ENCODE measurements around the gene KCNAB1. TPM values are rescaled to one million over a fixed set of nuclear protein-coding genes. Genes with fewer than 3 reads are reported as not detected.

Gene KCNAB1
- polyA plus RNA-seq, 3 donors from 2014 or later: 0.06 to 0.37 (median 0.31) TPM

GRCh38 chr3:156431334-156432124 lies 311.2 kb downstream of the KCNAB1 start:
- Mint-ChIP-seq H3K27me3 (ENCODE audit: low read depth in 3 of 3) (peaks cover 0 to 7% (median 2%) of the 10 kb centered on the region in 3 donors), H3K27ac (no peak overlapping the region), H3K4me1 (no peaks in the 10 kb centered on the region), H3K36me3 (no peaks in the 10 kb centered on the region), H3K4me3 (no peak overlapping the region), H3K9me3 (peaks cover 0 to 1% (median 0%) of the 10 kb centered on the region in 6 donors)
- DNase-seq: no peak

DNA sequence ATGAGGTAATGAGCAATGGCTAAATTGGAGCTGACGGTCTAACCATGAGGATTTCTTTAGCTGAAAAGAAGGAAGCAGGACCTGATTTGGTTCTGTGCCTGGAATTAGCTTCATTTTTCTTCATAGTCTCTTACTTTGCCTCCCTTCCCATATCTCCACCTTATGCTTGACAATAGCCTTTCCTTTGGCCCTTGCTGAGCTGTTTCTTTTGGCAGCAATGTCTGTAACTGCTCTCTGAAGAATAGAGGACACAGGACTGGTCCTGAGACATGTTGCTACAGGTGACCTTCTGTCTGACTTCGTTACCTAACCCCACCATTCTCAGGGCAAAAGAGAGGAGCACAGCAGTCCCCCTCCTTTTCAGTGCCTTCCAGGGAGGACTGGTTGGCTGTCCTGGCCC lies 312.2 kb downstream of the KCNAB1 start:
- DNase-seq: no peak
- Mint-ChIP-seq H3K27me3 (ENCODE audit: low read depth in 3 of 3) (peaks cover 0 to 7% (median 2%) of the 10 kb centered on the region in 3 donors), H3K27ac (no peak overlapping the region), H3K4me1 (no peaks in the 10 kb centered on the region), H3K4me3 (no peak overlapping the region), H3K36me3 (no peaks in the 10 kb centered on the region), H3K9me3 (peaks cover 0 to 1% (median 0%) of the 10 kb centered on the region in 6 donors)

GRCh38 chr3:156433138-156433537 lies 312.8 kb downstream of the KCNAB1 start:
- no peaks in the 10 kb centered on the region for H3K36me3 Mint-ChIP-seq
- DNase-seq: no peak
- H3K9me3 Mint-ChIP-seq: peaks cover 0 to 1% (median 0%) of the 10 kb centered on the region in 6 donors
- H3K4me3 Mint-ChIP-seq: no peak overlapping the region
- H3K4me1 Mint-ChIP-seq: no peaks in the 10 kb centered on the region
- peaks cover 0 to 7% (median 2%) of the 10 kb centered on the region in 3 donors for H3K27me3 Mint-ChIP-seq (ENCODE audit: low read depth in 3 of 3)
- H3K27ac Mint-ChIP-seq: no peak overlapping the region

DNA sequence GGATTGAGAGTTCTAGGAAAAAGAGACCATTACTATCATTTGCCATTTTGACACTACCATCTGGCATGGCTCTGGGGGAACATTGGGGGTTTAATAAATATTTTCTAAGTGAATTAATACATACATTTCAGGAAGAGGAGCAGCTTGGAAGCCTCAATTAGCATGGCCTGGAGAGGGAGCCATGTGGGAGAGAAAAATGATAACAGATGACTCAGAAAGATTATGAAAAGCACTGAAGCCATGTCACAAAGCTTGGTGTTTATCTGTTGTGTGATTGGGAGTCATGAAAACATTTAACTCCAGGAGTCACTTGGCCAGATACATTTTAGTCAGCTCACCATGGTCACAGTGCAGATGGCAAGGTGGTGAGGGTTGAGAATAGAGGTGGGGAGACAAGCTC lies 313.5 kb downstream of the KCNAB1 start:
- no peaks in the 10 kb centered on the region for H3K4me1 Mint-ChIP-seq
- no peak overlapping the region for H3K27ac Mint-ChIP-seq
- H3K9me3 Mint-ChIP-seq: peaks cover 0 to 1% (median 0%) of the 10 kb centered on the region in 6 donors
- no peak overlapping the region for H3K4me3 Mint-ChIP-seq
- no peak for DNase-seq
- H3K36me3 Mint-ChIP-seq: no peaks in the 10 kb centered on the region
- peaks cover 2 to 7% (median 3%) of the 10 kb centered on the region in 3 donors for H3K27me3 Mint-ChIP-seq (ENCODE audit: low read depth in 3 of 3)

DNA sequence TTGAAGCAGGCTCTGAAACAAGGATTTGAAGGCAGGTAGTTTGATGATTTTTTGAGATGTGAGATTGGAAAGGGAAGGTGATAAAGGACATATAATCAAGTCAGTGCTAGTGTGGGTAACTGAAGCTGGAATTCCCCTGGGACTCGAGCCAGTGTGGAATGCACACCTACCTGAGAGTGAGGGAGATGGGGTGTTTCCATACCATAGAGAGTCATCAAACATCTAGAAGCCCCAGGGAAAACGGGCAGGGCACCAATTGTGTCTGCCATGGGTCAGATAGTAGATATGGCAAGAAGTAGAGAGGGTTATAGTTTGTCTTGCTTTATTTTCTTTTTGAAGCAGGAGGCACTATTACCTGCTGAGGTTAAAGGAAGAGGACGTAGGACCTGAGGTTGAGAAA lies 314.5 kb downstream of the KCNAB1 start:
- peaks cover 2 to 7% (median 3%) of the 10 kb centered on the region in 3 donors for H3K27me3 Mint-ChIP-seq (ENCODE audit: low read depth in 3 of 3)
- no peaks in the 10 kb centered on the region for H3K36me3 Mint-ChIP-seq
- peaks cover 0 to 1% (median 0%) of the 10 kb centered on the region in 6 donors for H3K9me3 Mint-ChIP-seq
- DNase-seq: no peak
- no peaks in the 10 kb centered on the region for H3K4me1 Mint-ChIP-seq
- no peak overlapping the region for H3K4me3 Mint-ChIP-seq
- H3K27ac Mint-ChIP-seq: no peak overlapping the region

DNA sequence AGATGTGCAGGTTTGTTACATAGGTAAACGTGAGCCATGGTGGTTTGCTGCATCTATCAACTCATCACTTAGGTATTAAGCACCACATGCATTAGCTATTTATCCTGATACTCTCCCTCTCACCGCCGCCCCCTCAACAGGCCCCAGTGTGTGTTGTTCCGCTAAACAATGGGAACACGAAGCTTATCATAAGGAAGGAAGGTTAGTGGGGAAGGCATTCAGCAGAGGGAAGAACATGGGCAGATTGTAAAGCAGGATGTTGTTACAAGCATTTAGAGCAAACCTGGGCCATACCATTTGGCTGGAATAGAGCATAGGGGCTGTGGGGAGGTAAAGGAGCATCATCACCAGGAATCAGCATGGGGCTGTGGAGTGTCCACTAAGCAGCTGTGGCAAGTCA lies 322.7 kb downstream of the KCNAB1 start:
- no peak for DNase-seq
- Mint-ChIP-seq H3K9me3 (no peaks in the 10 kb centered on the region), H3K4me1 (no peaks in the 10 kb centered on the region), H3K27me3 (ENCODE audit: low read depth in 3 of 3) (peaks cover 2 to 6% (median 4%) of the 10 kb centered on the region in 3 donors), H3K27ac (no peak overlapping the region), H3K36me3 (no peaks in the 10 kb centered on the region), H3K4me3 (no peak overlapping the region)

GRCh38 chr3:156445117-156446090 lies 325.0 kb downstream of the KCNAB1 start:
- Mint-ChIP-seq H3K27ac (no peak overlapping the region), H3K4me1 (no peaks in the 10 kb centered on the region), H3K27me3 (ENCODE audit: low read depth in 3 of 3) (peaks cover 2 to 6% (median 2%) of the 10 kb centered on the region in 3 donors), H3K9me3 (no peaks in the 10 kb centered on the region), H3K36me3 (no peaks in the 10 kb centered on the region), H3K4me3 (no peak overlapping the region)
- DNase-seq: no peak

DNA sequence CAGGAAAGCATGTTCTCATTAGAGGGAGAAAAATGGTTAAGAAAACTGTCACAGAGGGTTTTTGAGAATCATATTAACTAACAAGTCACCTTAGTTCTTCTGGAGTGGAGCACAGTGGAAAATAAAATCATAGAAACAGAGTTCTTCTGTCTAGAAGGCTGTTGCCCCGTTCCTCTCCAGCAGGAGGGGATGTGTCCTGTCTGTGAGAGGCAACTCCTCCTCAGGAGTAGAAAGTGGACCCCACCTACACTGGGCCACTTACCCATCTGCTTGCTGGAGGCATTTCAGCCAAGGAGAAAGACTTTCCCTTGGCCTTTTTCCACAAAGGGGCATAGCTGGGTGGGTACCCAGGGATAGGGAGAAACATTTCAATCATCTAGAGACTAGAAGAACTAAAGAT lies 327.9 kb downstream of the KCNAB1 start:
- no peaks in the 10 kb centered on the region for H3K4me1 Mint-ChIP-seq
- no peaks in the 10 kb centered on the region for H3K9me3 Mint-ChIP-seq
- DNase-seq: peak in 2 of 3 donors; percentile 7 to 26
- H3K27ac Mint-ChIP-seq: no peak overlapping the region
- H3K36me3 Mint-ChIP-seq: no peaks in the 10 kb centered on the region
- no peak overlapping the region for H3K4me3 Mint-ChIP-seq
- peaks cover 0 to 8% (median 6%) of the 10 kb centered on the region in 3 donors for H3K27me3 Mint-ChIP-seq (ENCODE audit: low read depth in 3 of 3)

DNA sequence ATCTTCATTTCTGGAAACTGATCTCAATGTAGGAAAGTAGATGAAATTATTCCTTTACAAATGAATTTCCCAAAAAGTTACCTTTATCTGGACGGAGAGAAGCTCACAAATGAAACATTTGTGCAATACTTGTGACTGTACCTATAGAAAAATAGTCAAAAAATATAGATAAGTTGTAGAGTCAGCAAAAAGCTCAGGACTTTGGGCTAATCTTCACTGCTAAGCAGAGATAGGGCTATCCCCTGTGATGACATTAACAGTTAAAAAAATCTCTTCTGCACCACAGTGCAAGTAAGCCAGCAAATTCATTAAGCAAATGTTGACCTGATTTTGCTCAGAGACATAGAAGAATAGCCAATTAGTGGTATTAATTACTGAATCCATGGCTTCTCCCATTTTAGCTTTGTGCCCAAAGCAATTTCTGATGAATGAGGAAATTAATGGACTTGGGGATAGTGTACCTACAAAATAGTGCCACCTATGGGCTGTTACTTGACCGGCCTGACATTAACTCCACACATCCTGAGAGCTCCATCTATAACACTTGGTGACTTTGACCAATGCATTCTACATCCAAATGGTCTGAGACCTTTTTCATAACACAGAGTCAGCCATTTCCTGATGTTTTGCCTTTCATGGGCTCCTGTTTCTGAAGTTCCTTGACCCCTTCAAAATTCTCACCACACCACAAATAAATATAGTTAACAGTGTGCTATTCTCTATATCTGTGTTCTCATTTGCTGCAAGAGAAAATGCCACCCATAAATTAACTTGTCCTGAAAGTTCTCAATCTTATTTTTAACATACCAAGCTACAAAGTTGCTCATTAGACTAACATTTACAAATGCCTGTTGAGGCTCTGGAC lies 329.6 kb downstream of the KCNAB1 start:
- no peaks in the 10 kb centered on the region for H3K4me1 Mint-ChIP-seq
- H3K27ac Mint-ChIP-seq: no peak overlapping the region
- DNase-seq: no peak
- no peaks in the 10 kb centered on the region for H3K36me3 Mint-ChIP-seq
- no peak overlapping the region for H3K4me3 Mint-ChIP-seq
- H3K27me3 Mint-ChIP-seq (ENCODE audit: low read depth in 3 of 3): peaks cover 0 to 8% (median 5%) of the 10 kb centered on the region in 3 donors
- no peaks in the 10 kb centered on the region for H3K9me3 Mint-ChIP-seq

DNA sequence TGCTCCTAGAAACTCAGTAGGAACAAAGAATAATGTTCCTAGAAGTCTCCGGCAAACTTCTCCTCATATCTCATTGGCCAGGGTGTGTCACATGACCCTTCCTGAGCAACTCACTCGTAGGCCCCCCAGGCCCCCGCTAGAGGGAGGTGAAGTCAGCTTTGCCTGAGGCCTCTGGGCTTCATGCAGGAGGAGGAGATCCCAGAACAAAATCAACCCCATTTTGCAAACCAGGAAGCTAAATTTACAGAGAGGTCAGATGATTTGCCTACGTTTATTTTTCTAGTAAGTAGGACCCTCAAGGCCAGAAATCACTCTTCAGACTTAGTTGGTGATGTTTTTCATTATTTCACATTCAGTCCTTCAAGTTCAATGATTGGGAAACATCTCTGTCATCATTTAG lies 335.5 kb downstream of the KCNAB1 start:
- H3K36me3 Mint-ChIP-seq: no peaks in the 10 kb centered on the region
- H3K9me3 Mint-ChIP-seq: no peaks in the 10 kb centered on the region
- DNase-seq: no peak
- no peaks in the 10 kb centered on the region for H3K4me1 Mint-ChIP-seq
- H3K27me3 Mint-ChIP-seq (ENCODE audit: low read depth in 3 of 3): peaks cover 0 to 5% (median 3%) of the 10 kb centered on the region in 3 donors
- no peak overlapping the region for H3K27ac Mint-ChIP-seq
- no peak overlapping the region for H3K4me3 Mint-ChIP-seq

GRCh38 chr3:156456771-156457224 lies 336.4 kb downstream of the KCNAB1 start:
- DNase-seq: no peak
- Mint-ChIP-seq H3K27me3 (ENCODE audit: low read depth in 3 of 3) (peaks cover 0 to 5% (median 4%) of the 10 kb centered on the region in 3 donors), H3K4me3 (no peak overlapping the region), H3K4me1 (no peaks in the 10 kb centered on the region), H3K27ac (no peak overlapping the region), H3K9me3 (no peaks in the 10 kb centered on the region), H3K36me3 (no peaks in the 10 kb centered on the region)

DNA sequence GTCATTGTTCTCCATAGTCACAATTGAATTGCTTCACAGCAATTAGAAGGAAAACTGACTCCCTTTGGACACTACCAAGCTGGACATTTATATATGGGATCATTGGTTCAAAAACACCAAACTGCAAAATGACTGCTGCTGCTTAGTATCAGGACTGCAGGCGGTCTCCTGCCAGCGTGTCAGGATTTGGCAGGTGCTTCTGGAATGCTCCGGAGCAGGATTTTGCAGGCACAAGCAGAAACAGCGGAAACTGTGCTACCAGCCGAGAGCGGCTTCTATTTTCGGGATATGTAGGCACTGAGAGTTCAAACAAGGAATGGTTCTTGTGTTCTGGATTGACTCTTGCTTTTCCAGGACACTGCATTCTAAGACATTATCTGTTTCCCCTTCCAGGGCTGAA lies 339.1 kb downstream of the KCNAB1 start:
- peaks cover 0 to 5% (median 4%) of the 10 kb centered on the region in 3 donors for H3K27me3 Mint-ChIP-seq (ENCODE audit: low read depth in 3 of 3)
- H3K36me3 Mint-ChIP-seq: no peaks in the 10 kb centered on the region
- no peaks in the 10 kb centered on the region for H3K4me1 Mint-ChIP-seq
- no peak overlapping the region for H3K27ac Mint-ChIP-seq
- H3K9me3 Mint-ChIP-seq: no peaks in the 10 kb centered on the region
- H3K4me3 Mint-ChIP-seq: no peak overlapping the region
- DNase-seq: no peak

- Mint-ChIP-seq H3K36me3 (no peaks in the 10 kb centered on the region), H3K9me3 (no peaks in the 10 kb centered on the region), H3K27me3 (ENCODE audit: low read depth in 3 of 3) (peaks cover 0 to 5% (median 4%) of the 10 kb centered on the region in 3 donors), H3K4me1 (no peaks in the 10 kb centered on the region), H3K4me3 (no peak overlapping the region), H3K27ac (no peak overlapping the region)
- no peak for DNase-seq
Measured at GRCh38 chr3:156460206-156460611, 339.8 kb downstream of the KCNAB1 start.

Measured in immature natural killer cell (primary cell).